ENCODE data around the gene UFSP1. TPM values are rescaled to one million over a fixed set of nuclear protein-coding genes. Genes with fewer than 3 reads are reported as not detected.

UFSP1 gene
- total RNA-seq, 2 experiments from 2014 or later, result 1.7 to 2.3 TPM

GRCh38 chr7:100901921-100902332 is 12.4 kb upstream of the UFSP1 start:
- Mint-ChIP-seq H3K4me3 (no peak overlapping the region), H3K36me3 (no peaks in the 10 kb centered on the region), H3K9me3 (no peaks in the 10 kb centered on the region), H3K27ac (no peak overlapping the region), H3K27me3 (peaks cover 27% of the 10 kb centered on the region), H3K4me1 (no peaks in the 10 kb centered on the region)
- DNase-seq, result no peak

GRCh38 chr7:100900978-100901377 is 11.5 kb upstream of the UFSP1 start:
- Mint-ChIP-seq H3K9me3 (no peaks in the 10 kb centered on the region), H3K36me3 (no peaks in the 10 kb centered on the region), H3K4me1 (peaks cover 4% of the 10 kb centered on the region), H3K27ac (no peak overlapping the region), H3K4me3 (no peak overlapping the region), H3K27me3 (peaks cover 33% of the 10 kb centered on the region)
- DNase-seq, result no peak

GRCh38 chr7:100899432-100899831 is 9.9 kb upstream of the UFSP1 start:
- Mint-ChIP-seq H3K27me3 (peaks cover 36% of the 10 kb centered on the region), H3K36me3 (no peaks in the 10 kb centered on the region), H3K4me1 (peaks cover 6% of the 10 kb centered on the region), H3K4me3 (no peak overlapping the region), H3K27ac (no peak overlapping the region), H3K9me3 (no peaks in the 10 kb centered on the region)
- DNase-seq, result no peak

- Mint-ChIP-seq H3K27ac (no peak overlapping the region), H3K36me3 (no peaks in the 10 kb centered on the region), H3K9me3 (no peaks in the 10 kb centered on the region), H3K4me1 (peaks cover 6% of the 10 kb centered on the region), H3K27me3 (peaks cover 45% of the 10 kb centered on the region), H3K4me3 (no peak overlapping the region)
- no peak for DNase-seq
Observed at GRCh38 chr7:100897772-100898454, 8.4 kb upstream of the UFSP1 start.

- no peak overlapping the region for H3K27ac Mint-ChIP-seq
- no peak for DNase-seq
- no peaks in the 10 kb centered on the region for H3K36me3 Mint-ChIP-seq
- peaks cover 6% of the 10 kb centered on the region for H3K4me1 Mint-ChIP-seq
- peaks cover 50% of the 10 kb centered on the region for H3K27me3 Mint-ChIP-seq
- H3K4me3 Mint-ChIP-seq, result peak overlapping the region; percentile 37
- no peaks in the 10 kb centered on the region for H3K9me3 Mint-ChIP-seq
Observed at GRCh38 chr7:100896732-100897608, 7.5 kb upstream of the UFSP1 start.

GRCh38 chr7:100895956-100896731 is 6.6 kb upstream of the UFSP1 start:
- peaks cover 58% of the 10 kb centered on the region for H3K27me3 Mint-ChIP-seq
- no peak for DNase-seq
- H3K4me1 Mint-ChIP-seq, result peaks cover 7% of the 10 kb centered on the region
- H3K9me3 Mint-ChIP-seq, result no peaks in the 10 kb centered on the region
- H3K36me3 Mint-ChIP-seq, result no peaks in the 10 kb centered on the region
- peak overlapping the region; percentile 56 for H3K4me3 Mint-ChIP-seq
- no peak overlapping the region for H3K27ac Mint-ChIP-seq

- peaks cover 9% of the 10 kb centered on the region for H3K4me1 Mint-ChIP-seq
- DNase-seq, result no peak
- H3K27ac Mint-ChIP-seq, result no peak within 1 kb of the TSS
- H3K36me3 Mint-ChIP-seq, result no peaks in the 10 kb centered on the region
- H3K27me3 Mint-ChIP-seq, result peaks cover 56% of the 10 kb centered on the region
- no peaks in the 10 kb centered on the region for H3K9me3 Mint-ChIP-seq
- H3K4me3 Mint-ChIP-seq, result peak within 1 kb of the TSS; percentile 56
Observed at GRCh38 chr7:100895701-100895955, 6.1 kb upstream of the UFSP1 start, which contains the start of gene ACHE. Gene ACHE (minus strand): TSS chr7:100895888. CDS start chr7:100894232, 1,656 bp downstream.

GRCh38 chr7:100894860-100895700 is 5.6 kb upstream of the UFSP1 start:
- no peaks in the 10 kb centered on the region for H3K36me3 Mint-ChIP-seq
- no peak overlapping the region for H3K4me3 Mint-ChIP-seq
- no peaks in the 10 kb centered on the region for H3K9me3 Mint-ChIP-seq
- DNase-seq, result peak; percentile 60
- H3K27ac Mint-ChIP-seq, result no peak overlapping the region
- peaks cover 13% of the 10 kb centered on the region for H3K4me1 Mint-ChIP-seq
- H3K27me3 Mint-ChIP-seq, result peaks cover 61% of the 10 kb centered on the region

GRCh38 chr7:100893910-100894721 is 4.6 kb upstream of the UFSP1 start:
- no peaks in the 10 kb centered on the region for H3K9me3 Mint-ChIP-seq
- H3K36me3 Mint-ChIP-seq, result no peaks in the 10 kb centered on the region
- no peak for DNase-seq
- no peak overlapping the region for H3K27ac Mint-ChIP-seq
- H3K27me3 Mint-ChIP-seq, result peaks cover 61% of the 10 kb centered on the region
- peaks cover 14% of the 10 kb centered on the region for H3K4me1 Mint-ChIP-seq
- no peak overlapping the region for H3K4me3 Mint-ChIP-seq

GRCh38 chr7:100893318-100893895 is 3.9 kb upstream of the UFSP1 start:
- Mint-ChIP-seq H3K27ac (no peak overlapping the region), H3K27me3 (peaks cover 57% of the 10 kb centered on the region), H3K4me1 (peaks cover 17% of the 10 kb centered on the region), H3K9me3 (no peaks in the 10 kb centered on the region), H3K36me3 (peaks cover 5% of the 10 kb centered on the region), H3K4me3 (no peak overlapping the region)
- DNase-seq, result no peak

- Mint-ChIP-seq H3K27ac (no peak overlapping the region), H3K4me1 (peaks cover 24% of the 10 kb centered on the region), H3K9me3 (no peaks in the 10 kb centered on the region), H3K36me3 (peaks cover 12% of the 10 kb centered on the region), H3K27me3 (peaks cover 49% of the 10 kb centered on the region), H3K4me3 (no peak overlapping the region)
- DNase-seq, result no peak
Observed at GRCh38 chr7:100892364-100893317, 3.1 kb upstream of the UFSP1 start.

GRCh38 chr7:100891568-100892247 is 2.2 kb upstream of the UFSP1 start:
- no peak for DNase-seq

More at GRCh38 chr7:100891568-100892247, 2.2 kb upstream of the UFSP1 start:
- Mint-ChIP-seq H3K4me1 (peaks cover 32% of the 10 kb centered on the region), H3K4me3 (peak overlapping the region; percentile 62), H3K27me3 (peaks cover 44% of the 10 kb centered on the region), H3K27ac (no peak overlapping the region), H3K36me3 (peaks cover 21% of the 10 kb centered on the region), H3K9me3 (no peaks in the 10 kb centered on the region)

Measured in activated naive CD8-positive, alpha-beta T cell treated with anti-CD3 and anti-CD28 coated beads for 36 hours (primary cell).